Measurements from ENCODE around the gene SUN5.

Gene SUN5

GRCh38 chr20:33021879-33022278, 17.6 kb upstream of the SUN5 start:
- Mint-ChIP-seq H3K27me3 (no peaks in the 10 kb centered on the region), H3K9me3 (no peaks in the 10 kb centered on the region), H3K27ac (no peak overlapping the region), H3K4me3 (no peak overlapping the region), H3K4me1 (ENCODE audit: low read depth) (no peaks in the 10 kb centered on the region), H3K36me3 (ENCODE audit: low read depth) (no peaks in the 10 kb centered on the region)

GRCh38 chr20:33020278-33021161, 16.3 kb upstream of the SUN5 start:
- H3K9me3 Mint-ChIP-seq: no peaks in the 10 kb centered on the region
- H3K4me1 Mint-ChIP-seq (ENCODE audit: low read depth): no peaks in the 10 kb centered on the region
- no peak overlapping the region for H3K4me3 Mint-ChIP-seq
- no peaks in the 10 kb centered on the region for H3K27me3 Mint-ChIP-seq
- no peaks in the 10 kb centered on the region for H3K36me3 Mint-ChIP-seq (ENCODE audit: low read depth)
- H3K27ac Mint-ChIP-seq: no peak overlapping the region

- no peak overlapping the region for H3K4me3 Mint-ChIP-seq
- no peak overlapping the region for H3K27ac Mint-ChIP-seq
- no peaks in the 10 kb centered on the region for H3K4me1 Mint-ChIP-seq (ENCODE audit: low read depth)
- no peaks in the 10 kb centered on the region for H3K9me3 Mint-ChIP-seq
- no peaks in the 10 kb centered on the region for H3K27me3 Mint-ChIP-seq
- no peaks in the 10 kb centered on the region for H3K36me3 Mint-ChIP-seq (ENCODE audit: low read depth)
Observed at GRCh38 chr20:33019465-33020277, 15.4 kb upstream of the SUN5 start.

GRCh38 chr20:33018169-33018931, 14.1 kb upstream of the SUN5 start:
- H3K4me1 Mint-ChIP-seq (ENCODE audit: low read depth): no peaks in the 10 kb centered on the region
- no peak overlapping the region for H3K27ac Mint-ChIP-seq
- no peaks in the 10 kb centered on the region for H3K27me3 Mint-ChIP-seq
- H3K9me3 Mint-ChIP-seq: no peaks in the 10 kb centered on the region
- no peak overlapping the region for H3K4me3 Mint-ChIP-seq
- no peaks in the 10 kb centered on the region for H3K36me3 Mint-ChIP-seq (ENCODE audit: low read depth)

- Mint-ChIP-seq H3K9me3 (no peaks in the 10 kb centered on the region), H3K27ac (no peak overlapping the region), H3K27me3 (no peaks in the 10 kb centered on the region), H3K4me1 (ENCODE audit: low read depth) (no peaks in the 10 kb centered on the region), H3K36me3 (ENCODE audit: low read depth) (no peaks in the 10 kb centered on the region), H3K4me3 (no peak overlapping the region)
Observed at GRCh38 chr20:33017542-33017941, 13.3 kb upstream of the SUN5 start.

- H3K9me3 Mint-ChIP-seq: no peaks in the 10 kb centered on the region
- H3K4me3 Mint-ChIP-seq: no peak overlapping the region
- H3K36me3 Mint-ChIP-seq (ENCODE audit: low read depth): no peaks in the 10 kb centered on the region
- H3K27me3 Mint-ChIP-seq: no peaks in the 10 kb centered on the region
- no peak overlapping the region for H3K27ac Mint-ChIP-seq
- H3K4me1 Mint-ChIP-seq (ENCODE audit: low read depth): no peaks in the 10 kb centered on the region
Observed at GRCh38 chr20:33016581-33017109, 12.4 kb upstream of the SUN5 start.

- no peaks in the 10 kb centered on the region for H3K36me3 Mint-ChIP-seq (ENCODE audit: low read depth)
- no peaks in the 10 kb centered on the region for H3K4me1 Mint-ChIP-seq (ENCODE audit: low read depth)
- H3K9me3 Mint-ChIP-seq: no peaks in the 10 kb centered on the region
- H3K27me3 Mint-ChIP-seq: no peaks in the 10 kb centered on the region
- H3K4me3 Mint-ChIP-seq: no peak overlapping the region
- H3K27ac Mint-ChIP-seq: no peak overlapping the region
Observed at GRCh38 chr20:33015700-33016580, 11.7 kb upstream of the SUN5 start.

GRCh38 chr20:33015114-33015484, 10.9 kb upstream of the SUN5 start:
- Mint-ChIP-seq H3K27me3 (no peaks in the 10 kb centered on the region), H3K36me3 (ENCODE audit: low read depth) (no peaks in the 10 kb centered on the region), H3K9me3 (no peaks in the 10 kb centered on the region), H3K4me1 (ENCODE audit: low read depth) (no peaks in the 10 kb centered on the region), H3K4me3 (no peak overlapping the region), H3K27ac (no peak overlapping the region)

GRCh38 chr20:33014336-33015113, 10.3 kb upstream of the SUN5 start:
- Mint-ChIP-seq H3K27me3 (no peaks in the 10 kb centered on the region), H3K27ac (no peak overlapping the region), H3K4me1 (ENCODE audit: low read depth) (no peaks in the 10 kb centered on the region), H3K36me3 (ENCODE audit: low read depth) (no peaks in the 10 kb centered on the region), H3K4me3 (no peak overlapping the region), H3K9me3 (no peaks in the 10 kb centered on the region)

GRCh38 chr20:33013701-33014326, 9.6 kb upstream of the SUN5 start:
- no peak overlapping the region for H3K27ac Mint-ChIP-seq

GRCh38 chr20:33012327-33013189, 8.3 kb upstream of the SUN5 start:
- Mint-ChIP-seq H3K36me3 (ENCODE audit: low read depth) (no peaks in the 10 kb centered on the region), H3K27me3 (no peaks in the 10 kb centered on the region), H3K4me1 (ENCODE audit: low read depth) (no peaks in the 10 kb centered on the region), H3K27ac (no peak overlapping the region), H3K9me3 (no peaks in the 10 kb centered on the region), H3K4me3 (no peak overlapping the region)

More at GRCh38 chr20:33013701-33014326, 9.6 kb upstream of the SUN5 start:
- no peaks in the 10 kb centered on the region for H3K4me1 Mint-ChIP-seq (ENCODE audit: low read depth)
- H3K36me3 Mint-ChIP-seq (ENCODE audit: low read depth): no peaks in the 10 kb centered on the region
- H3K9me3 Mint-ChIP-seq: no peaks in the 10 kb centered on the region
- H3K27me3 Mint-ChIP-seq: no peaks in the 10 kb centered on the region
- no peak overlapping the region for H3K4me3 Mint-ChIP-seq

GRCh38 chr20:33010674-33011449, 6.6 kb upstream of the SUN5 start:
- Mint-ChIP-seq H3K27ac (no peak overlapping the region), H3K36me3 (ENCODE audit: low read depth) (no peaks in the 10 kb centered on the region), H3K27me3 (no peaks in the 10 kb centered on the region), H3K9me3 (no peaks in the 10 kb centered on the region), H3K4me3 (no peak overlapping the region), H3K4me1 (ENCODE audit: low read depth) (no peaks in the 10 kb centered on the region)
